GM18505 (cell line): ENCODE measurements around the gene CLMN.

Experiments used
- ATAC-seq: cut with Tn5 transposase; IDR thresholded peaks from one replicate; pipeline ENCODE4 v1.9.1; 2021; ENCODE audit not compliant: unreplicated experiment
- POLR2A ChIP-seq: IDR thresholded peaks from 4 replicates; pipeline ENCODE4 v1.6.1; 2011; ENCODE audit warnings: borderline replicate concordance; ENCODE audit not compliant: insufficient read depth, insufficient read length; ENCODE audit errors: extremely low read depth

Gene CLMN

DNA sequence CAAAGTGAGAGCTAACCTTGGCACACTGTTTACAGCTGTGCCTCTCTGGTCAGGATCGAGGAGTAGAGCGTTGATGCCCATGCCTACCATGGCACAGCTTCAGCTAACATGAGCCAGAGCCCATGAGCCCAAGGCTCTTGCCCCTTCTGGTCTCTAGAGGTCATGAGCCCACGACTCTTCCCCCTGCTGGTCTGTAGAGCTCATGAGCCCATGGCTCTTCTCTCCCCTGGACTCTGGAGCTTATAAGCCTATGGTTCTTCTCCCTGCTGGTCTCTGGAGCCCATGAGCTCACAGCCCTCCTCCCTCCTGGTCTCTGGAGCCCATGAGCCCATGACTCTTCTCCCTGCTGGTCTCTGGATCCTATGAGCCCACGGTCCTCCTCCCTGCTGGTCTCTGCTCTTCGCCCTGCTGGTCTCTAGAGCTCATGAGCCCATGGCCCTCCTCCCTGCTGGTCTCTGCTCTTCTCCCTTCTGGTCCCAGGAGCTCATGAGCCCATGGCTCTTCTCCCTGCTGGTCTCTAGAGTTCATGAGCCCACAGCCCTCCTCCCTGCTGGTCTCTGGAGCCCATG, 16.6 kb upstream of the CLMN start:
- no peak for TF ChIP-seq POLR2A
- no peak for ATAC-seq

DNA sequence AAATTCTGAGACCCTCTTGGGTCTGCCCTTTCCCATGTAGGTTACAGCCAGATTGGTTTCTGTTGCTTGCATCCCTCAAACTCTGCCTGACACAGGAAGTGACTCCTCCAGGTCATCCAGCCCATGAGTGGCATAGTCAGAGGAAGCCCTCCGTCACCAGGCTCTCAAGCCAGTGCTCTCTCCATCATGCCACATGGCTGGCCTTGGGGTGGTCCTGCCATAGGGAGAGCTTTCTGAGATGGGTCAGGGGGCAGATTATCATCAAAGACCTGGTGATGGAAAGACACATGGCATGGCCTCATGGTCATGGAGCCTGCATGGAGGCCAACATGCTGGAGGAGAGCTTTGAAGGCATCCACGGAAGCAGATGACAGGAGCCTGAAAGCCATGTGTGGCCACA, 15.4 kb upstream of the CLMN start:
- no peak for TF ChIP-seq POLR2A
- ATAC-seq: no peak

DNA sequence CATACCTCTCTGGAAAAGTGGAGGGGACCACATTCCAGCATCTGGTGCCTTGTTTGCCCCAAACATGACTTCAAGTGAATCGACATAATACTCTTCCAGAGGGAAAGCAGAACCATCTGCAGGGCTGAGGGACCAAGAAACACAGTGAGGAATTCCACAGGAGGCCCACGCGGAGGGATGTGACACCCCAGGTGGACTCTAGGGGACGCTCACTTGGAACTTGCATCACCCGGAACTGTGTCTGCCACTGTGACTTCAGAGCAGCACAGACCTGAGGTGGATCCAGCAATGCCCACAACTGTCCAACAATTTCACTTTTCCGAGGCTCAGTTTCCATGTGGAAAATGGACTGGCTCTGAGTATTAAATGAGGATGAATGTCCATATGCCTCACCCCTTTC, 14.3 kb upstream of the CLMN start:
- no peak for TF ChIP-seq POLR2A
- no peak for ATAC-seq

DNA sequence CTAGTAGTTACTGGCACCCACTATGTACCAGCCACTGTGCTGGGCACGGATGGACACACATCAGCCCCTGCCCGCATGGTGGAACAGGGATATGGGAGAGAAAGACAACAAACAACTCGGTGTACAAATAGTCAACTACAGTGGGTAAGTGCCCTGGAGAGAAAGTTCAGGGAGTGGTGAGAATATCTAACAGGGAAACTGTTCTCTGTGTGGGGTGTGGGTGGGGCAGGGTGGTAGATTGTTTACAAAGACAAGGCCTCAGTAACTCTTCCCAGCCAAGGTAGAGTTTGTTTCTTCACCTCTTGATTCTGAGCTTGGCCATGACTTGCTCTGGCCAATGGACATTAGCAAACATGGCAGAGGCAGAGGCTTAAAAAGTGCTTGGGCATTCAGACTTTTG, 12.9 kb upstream of the CLMN start:
- ATAC-seq: no peak
- no peak for TF ChIP-seq POLR2A

DNA sequence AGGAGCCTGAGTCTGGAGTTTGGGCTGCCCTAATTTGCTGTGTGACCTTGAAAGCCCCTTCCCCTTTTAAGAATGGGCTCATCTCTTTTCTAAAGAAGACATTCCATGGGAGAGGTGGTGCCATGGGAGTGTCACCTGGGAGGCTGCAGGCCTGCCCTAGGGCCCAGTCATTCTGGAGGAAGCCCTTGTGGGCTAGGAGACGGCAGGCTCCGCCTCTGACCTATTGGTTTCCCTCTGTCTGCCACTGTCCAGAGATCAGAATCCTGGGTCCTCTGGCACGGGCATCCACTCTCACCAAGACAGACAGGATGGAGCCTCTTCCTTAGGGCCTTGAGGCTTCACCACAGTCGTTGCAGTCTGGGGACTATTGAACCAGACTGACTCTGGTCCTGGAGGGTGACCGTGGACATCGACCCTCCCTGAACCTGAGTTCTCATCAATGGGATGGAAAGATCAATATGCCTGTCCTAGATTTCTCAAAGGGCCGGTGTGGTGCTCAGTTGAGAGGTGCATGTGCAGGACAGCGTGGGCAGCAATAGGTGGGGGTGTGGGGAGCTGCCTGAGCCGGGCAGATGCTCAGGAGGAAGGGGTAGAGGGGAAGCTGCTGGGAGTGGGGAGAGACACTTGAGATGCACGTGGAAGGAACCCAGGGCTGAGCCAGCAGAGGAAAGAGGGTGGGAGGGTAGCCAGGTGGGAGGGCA, 12.2 kb upstream of the CLMN start:
- no peak for ATAC-seq
- no peak for TF ChIP-seq POLR2A

- no peak for TF ChIP-seq POLR2A
- no peak for ATAC-seq
Observed at GRCh38 chr14:95330591-95331370, 11.1 kb upstream of the CLMN start.

DNA sequence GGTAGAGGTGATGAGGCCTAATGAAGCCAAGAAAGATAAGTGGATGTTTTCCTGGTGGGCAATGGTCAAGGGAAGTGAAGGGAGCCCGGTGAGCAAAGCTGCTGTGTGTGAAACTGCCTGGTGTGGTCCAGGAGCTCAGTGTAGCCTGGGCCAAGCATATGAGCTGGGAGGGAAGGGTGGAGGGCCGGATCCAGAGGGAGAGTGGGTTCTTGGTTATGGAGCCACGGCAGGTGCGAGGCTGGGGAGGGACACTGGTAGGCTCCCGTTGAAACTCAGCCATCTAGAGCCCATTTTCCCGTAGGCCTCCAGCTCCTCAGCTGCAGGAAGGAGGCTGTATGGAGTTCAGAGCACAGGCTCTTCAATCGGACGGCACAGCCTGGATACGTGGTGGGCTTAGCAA, 10.2 kb upstream of the CLMN start:
- no peak for ATAC-seq
- TF ChIP-seq POLR2A: no peak

DNA sequence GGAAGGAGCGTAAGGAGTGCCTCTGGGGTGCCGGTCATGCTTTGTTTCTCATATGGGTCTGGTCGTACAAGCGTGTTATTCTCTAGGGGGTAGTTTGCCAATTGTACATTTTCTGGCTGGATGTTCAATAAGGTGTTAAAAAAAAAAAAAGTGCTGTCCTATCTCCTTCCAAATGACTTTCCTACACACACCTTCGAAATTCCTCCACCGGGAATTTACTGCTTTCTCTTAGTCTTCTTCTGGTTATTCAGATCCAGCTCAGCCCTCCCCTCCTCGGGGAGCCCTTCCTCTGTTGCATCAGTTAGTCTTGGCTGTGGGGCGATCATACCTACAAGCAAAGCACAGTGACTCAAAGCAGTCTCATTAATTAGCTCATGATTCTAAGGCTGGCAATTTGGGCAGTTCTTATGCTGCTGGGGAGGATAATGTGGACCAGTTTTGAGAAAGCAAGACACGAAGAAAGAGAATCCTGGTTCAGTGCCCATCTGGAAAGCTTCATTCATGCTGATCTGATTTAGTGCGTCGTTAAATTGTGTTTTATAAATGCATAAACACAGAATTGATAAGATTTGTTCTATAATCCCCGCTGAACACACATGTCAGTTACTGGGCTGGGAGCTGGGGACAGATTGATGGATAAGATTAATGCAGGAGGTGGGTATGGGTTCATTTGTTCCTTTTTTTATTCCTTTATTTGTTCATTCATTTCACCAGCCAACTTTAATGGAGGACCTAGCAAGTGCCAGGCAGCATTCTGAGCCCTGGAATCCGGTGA, 9.2 kb upstream of the CLMN start:
- TF ChIP-seq POLR2A: no peak
- ATAC-seq: no peak

GRCh38 chr14:95327558-95328374, 8.1 kb upstream of the CLMN start:
- no peak for TF ChIP-seq POLR2A
- peak; percentile 93 for ATAC-seq

GRCh38 chr14:95326987-95327386, 7.3 kb upstream of the CLMN start:
- no peak for ATAC-seq
- TF ChIP-seq POLR2A: no peak

- no peak for TF ChIP-seq POLR2A
- ATAC-seq: no peak
Observed at GRCh38 chr14:95323917-95324316, 4.2 kb upstream of the CLMN start.

DNA sequence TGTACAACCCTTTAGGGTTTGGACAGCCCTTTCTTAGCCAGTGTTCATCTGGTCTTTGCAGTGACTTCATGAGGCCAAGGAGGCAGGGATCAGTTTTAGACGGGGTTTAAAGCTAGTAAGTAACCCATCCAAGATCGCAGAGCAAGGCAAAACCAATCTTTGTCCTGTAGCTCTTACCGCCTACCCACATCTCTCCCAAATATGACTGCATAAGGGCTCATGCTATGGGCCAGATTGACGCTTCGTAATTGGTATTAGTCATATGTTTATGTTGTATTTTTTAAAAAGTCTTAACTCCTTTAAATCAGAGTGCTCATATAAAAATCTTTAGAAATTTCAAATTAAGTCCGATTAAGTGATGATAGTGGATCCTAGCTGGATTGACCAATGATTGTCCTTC, 3.7 kb upstream of the CLMN start:
- ATAC-seq: no peak
- TF ChIP-seq POLR2A: no peak

DNA sequence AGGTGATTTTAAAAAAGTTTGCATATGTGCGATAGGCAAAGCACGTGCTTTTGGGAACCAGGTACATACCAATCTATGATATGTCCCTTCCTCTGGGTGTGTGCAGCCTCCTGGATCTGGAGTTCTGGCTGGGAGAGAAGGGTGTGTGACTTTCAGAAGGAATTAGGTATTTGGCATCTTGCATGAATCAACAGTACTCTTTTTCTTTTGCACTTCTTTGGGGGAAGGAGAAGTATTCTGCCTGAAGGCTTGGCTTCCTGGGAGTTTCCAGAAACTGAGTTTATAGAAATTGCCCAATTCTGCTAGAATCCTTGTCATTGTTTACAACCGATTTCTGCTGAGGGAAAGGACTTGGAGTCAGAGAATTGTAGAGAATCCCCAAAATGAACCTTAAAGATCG, 2.9 kb upstream of the CLMN start:
- ATAC-seq: no peak
- no peak for TF ChIP-seq POLR2A

DNA sequence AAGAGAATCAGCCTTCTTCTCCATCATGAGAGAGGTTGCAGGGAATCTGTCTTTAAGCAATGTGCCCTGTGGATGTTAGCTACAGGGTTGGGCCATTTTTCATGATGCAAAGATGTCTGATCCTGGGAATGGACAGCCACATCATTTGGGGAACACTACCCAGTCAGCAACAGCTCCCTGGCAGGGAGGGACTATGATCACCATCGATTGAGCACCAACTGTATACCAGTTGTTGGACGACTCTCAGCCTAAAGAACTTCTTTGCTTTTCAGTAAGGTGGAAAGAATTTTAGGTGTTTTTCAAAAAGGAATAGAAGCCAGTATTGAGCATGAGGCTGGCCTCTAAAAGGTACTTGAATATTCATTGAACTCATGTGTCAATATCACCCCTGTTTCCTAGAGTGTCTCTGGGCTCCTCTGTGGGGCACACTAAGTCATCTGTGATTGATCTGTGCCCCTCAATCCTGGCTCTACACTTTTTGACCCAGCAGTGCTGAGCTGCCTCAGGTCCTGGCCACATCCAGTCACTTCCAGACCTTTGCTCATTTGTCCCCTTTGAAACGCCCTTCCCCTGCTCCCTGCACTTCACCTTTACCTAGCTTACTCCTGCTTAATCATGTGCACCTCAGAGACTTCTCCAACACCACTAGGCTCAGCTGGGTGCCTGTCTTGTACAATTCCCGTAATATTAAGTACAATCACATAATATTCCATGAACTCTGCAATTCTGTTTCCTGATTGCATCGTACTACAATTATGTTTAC, 2.2 kb upstream of the CLMN start:
- no peak for TF ChIP-seq POLR2A
- ATAC-seq: no peak
